ENCODE results near the gene BAIAP2.

Gene BAIAP2

DNA sequence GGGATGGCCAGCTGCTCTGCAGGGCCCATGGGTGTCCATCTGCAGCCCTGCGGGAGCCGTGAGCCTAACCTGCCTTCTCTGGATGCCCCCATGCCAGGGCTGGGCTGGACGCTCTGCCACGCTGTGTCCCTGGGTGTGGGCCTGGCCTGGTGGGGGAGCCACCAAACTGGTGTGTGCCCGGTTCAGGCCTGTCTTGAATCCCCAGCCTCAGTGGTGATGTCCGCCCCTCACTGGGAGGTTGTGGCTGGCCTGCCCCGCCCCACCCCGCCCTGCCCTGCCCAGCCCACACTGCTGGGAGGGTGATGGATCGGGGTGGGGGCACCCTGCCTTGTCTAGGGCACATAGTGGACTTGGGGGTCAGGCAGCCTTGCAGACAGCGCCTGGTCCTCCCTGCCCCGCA is 80.3 kb downstream of the BAIAP2 start:
- ATAC-seq = no peak
- TF ChIP-seq, protein P1, sequence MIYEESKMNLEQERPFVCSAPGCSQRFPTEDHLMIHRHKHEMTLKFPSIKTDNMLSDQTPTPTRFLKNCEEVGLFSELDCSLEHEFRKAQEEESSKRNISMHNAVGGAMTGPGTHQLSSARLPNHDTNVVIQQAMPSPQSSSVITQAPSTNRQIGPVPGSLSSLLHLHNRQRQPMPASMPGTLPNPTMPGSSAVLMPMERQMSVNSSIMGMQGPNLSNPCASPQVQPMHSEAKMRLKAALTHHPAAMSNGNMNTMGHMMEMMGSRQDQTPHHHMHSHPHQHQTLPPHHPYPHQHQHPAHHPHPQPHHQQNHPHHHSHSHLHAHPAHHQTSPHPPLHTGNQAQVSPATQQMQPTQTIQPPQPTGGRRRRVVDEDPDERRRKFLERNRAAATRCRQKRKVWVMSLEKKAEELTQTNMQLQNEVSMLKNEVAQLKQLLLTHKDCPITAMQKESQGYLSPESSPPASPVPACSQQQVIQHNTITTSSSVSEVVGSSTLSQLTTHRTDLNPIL (CRISPR knock-in tag; IDR thresholded peaks at IDR 0.05; ENCODE audit: low read depth) = no peak
- TF ChIP-seq, protein P2, sequence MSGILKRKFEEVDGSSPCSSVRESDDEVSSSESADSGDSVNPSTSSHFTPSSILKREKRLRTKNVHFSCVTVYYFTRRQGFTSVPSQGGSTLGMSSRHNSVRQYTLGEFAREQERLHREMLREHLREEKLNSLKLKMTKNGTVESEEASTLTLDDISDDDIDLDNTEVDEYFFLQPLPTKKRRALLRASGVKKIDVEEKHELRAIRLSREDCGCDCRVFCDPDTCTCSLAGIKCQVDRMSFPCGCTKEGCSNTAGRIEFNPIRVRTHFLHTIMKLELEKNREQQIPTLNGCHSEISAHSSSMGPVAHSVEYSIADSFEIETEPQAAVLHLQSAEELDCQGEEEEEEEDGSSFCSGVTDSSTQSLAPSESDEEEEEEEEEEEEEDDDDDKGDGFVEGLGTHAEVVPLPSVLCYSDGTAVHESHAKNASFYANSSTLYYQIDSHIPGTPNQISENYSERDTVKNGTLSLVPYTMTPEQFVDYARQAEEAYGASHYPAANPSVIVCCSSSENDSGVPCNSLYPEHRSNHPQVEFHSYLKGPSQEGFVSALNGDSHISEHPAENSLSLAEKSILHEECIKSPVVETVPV (CRISPR knock-in tag; IDR thresholded peaks at IDR 0.05) = no peak

DNA sequence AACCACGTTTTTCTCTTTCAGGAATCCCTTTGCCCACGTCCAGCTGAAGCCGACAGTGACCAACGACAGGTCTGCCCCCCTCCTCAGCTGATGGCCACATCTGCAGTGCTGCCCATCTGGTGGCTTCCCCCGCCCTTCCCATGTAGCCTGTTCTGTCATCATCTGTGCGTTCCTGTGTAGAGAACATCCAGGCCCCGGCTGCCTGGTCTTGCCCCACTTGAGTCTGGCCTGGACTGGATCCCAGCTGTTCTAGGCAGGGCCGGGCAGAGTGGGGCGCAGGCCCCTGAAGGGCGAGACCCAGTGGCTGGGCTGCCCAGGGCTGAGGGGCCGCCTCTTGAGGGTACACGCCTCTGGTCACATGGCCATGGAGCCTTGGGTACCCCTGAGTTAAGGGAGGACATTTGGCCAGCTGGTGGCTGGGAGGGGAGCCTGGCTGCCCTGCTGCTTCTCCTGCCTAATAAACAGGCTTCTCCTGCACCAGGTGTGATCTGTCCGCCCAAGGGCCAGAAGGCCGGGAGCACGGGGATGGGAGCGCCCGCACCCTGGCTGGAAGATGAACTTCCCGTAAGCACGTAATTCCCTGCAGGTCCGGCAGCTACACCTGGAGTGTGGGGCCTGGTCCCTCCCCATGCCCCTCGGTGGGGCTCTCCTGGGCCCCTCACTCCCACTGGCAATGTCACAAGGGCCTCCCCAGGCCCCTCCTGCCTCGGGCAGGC is 81.0 kb downstream of the BAIAP2 start:
- peak; percentile 73; the same call in 1 of the 2 replicates for TF ChIP-seq TCF4 (CRISPR knock-in tag; IDR thresholded peaks at IDR 0.05; ENCODE audit: borderline replicate concordance)
- no peak for TF ChIP-seq ISL1 (CRISPR knock-in tag; IDR thresholded peaks at IDR 0.05)
- peak; percentile 20; the same call in 1 of the 2 replicates for TF ChIP-seq ZNF70 (CRISPR knock-in tag; IDR thresholded peaks at IDR 0.05)
- TF ChIP-seq, protein P3, sequence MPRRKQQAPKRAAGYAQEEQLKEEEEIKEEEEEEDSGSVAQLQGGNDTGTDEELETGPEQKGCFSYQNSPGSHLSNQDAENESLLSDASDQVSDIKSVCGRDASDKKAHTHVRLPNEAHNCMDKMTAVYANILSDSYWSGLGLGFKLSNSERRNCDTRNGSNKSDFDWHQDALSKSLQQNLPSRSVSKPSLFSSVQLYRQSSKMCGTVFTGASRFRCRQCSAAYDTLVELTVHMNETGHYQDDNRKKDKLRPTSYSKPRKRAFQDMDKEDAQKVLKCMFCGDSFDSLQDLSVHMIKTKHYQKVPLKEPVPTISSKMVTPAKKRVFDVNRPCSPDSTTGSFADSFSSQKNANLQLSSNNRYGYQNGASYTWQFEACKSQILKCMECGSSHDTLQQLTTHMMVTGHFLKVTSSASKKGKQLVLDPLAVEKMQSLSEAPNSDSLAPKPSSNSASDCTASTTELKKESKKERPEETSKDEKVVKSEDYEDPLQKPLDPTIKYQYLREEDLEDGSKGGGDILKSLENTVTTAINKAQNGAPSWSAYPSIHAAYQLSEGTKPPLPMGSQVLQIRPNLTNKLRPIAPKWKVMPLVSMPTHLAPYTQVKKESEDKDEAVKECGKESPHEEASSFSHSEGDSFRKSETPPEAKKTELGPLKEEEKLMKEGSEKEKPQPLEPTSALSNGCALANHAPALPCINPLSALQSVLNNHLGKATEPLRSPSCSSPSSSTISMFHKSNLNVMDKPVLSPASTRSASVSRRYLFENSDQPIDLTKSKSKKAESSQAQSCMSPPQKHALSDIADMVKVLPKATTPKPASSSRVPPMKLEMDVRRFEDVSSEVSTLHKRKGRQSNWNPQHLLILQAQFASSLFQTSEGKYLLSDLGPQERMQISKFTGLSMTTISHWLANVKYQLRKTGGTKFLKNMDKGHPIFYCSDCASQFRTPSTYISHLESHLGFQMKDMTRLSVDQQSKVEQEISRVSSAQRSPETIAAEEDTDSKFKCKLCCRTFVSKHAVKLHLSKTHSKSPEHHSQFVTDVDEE (CRISPR knock-in tag; IDR thresholded peaks at IDR 0.05) = 0 out of 2 replicates have a peak, but pooled peaks have one; percentile 25
- peak; percentile 7; the same call in 1 of the 3 replicates for ATAC-seq

DNA sequence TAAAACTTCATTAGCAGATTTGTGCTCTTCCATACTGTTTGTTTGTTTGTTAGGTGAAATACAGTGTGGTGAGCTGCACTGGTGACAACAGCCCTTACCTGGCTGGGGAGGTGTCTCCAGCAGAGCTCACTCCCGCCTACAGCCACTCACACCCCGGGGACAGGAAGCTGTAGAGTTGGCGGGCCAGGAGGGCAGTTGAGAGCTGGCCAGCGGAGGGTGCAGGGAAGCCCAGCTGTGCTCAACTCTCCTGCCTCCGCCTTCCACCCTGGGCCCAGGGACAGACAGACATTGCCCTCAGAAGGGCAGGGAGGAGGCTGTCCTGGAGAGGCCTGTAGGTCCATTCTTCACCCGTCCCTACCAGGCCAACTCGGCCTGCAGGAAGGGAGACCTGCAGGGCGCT is 81.8 kb downstream of the BAIAP2 start:
- no peak for ATAC-seq
- TF ChIP-seq BACH2 (CRISPR knock-in tag; IDR thresholded peaks at IDR 0.05; ENCODE audit: borderline replicate concordance) = no peak
- TF ChIP-seq TOX (CRISPR knock-in tag; IDR thresholded peaks at IDR 0.05; ENCODE audit: borderline replicate concordance) = no peak
- TF ChIP-seq ZNF70 (CRISPR knock-in tag; IDR thresholded peaks at IDR 0.05) = no peak
- TF ChIP-seq ARNTL (CRISPR knock-in tag; IDR thresholded peaks at IDR 0.05; ENCODE audit: borderline replicate concordance, low read depth) = no peak
- TF ChIP-seq ZNF8 (CRISPR knock-in tag; IDR thresholded peaks at IDR 0.05) = no peak
- TF ChIP-seq ZFP30 (CRISPR knock-in tag; IDR thresholded peaks at IDR 0.05) = no peak
- TF ChIP-seq, protein P4, sequence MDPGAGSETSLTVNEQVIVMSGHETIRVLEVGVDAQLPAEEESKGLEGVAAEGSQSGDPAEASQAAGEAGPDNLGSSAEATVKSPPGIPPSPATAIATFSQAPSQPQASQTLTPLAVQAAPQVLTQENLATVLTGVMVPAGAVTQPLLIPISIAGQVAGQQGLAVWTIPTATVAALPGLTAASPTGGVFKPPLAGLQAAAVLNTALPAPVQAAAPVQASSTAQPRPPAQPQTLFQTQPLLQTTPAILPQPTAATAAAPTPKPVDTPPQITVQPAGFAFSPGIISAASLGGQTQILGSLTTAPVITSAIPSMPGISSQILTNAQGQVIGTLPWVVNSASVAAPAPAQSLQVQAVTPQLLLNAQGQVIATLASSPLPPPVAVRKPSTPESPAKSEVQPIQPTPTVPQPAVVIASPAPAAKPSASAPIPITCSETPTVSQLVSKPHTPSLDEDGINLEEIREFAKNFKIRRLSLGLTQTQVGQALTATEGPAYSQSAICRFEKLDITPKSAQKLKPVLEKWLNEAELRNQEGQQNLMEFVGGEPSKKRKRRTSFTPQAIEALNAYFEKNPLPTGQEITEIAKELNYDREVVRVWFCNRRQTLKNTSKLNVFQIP (CRISPR knock-in tag; IDR thresholded peaks at IDR 0.05; ENCODE audit: borderline replicate concordance, low read depth) = no peak
- no peak for TF ChIP-seq ESRRG (CRISPR knock-in tag; IDR thresholded peaks at IDR 0.05)
- TF ChIP-seq RARB (CRISPR knock-in tag; IDR thresholded peaks at IDR 0.05) = no peak
- TF ChIP-seq, protein P1 (CRISPR knock-in tag; IDR thresholded peaks at IDR 0.05; ENCODE audit: low read depth) = no peak
- TF ChIP-seq TCF4 (CRISPR knock-in tag; IDR thresholded peaks at IDR 0.05; ENCODE audit: borderline replicate concordance) = no peak
- no peak for TF ChIP-seq PPARA (CRISPR knock-in tag; IDR thresholded peaks at IDR 0.05; ENCODE audit: borderline replicate concordance)
- TF ChIP-seq, protein P2 (CRISPR knock-in tag; IDR thresholded peaks at IDR 0.05) = no peak
- TF ChIP-seq ZC3H10 (CRISPR knock-in tag; IDR thresholded peaks at IDR 0.05) = no peak
- TF ChIP-seq, protein P5, sequence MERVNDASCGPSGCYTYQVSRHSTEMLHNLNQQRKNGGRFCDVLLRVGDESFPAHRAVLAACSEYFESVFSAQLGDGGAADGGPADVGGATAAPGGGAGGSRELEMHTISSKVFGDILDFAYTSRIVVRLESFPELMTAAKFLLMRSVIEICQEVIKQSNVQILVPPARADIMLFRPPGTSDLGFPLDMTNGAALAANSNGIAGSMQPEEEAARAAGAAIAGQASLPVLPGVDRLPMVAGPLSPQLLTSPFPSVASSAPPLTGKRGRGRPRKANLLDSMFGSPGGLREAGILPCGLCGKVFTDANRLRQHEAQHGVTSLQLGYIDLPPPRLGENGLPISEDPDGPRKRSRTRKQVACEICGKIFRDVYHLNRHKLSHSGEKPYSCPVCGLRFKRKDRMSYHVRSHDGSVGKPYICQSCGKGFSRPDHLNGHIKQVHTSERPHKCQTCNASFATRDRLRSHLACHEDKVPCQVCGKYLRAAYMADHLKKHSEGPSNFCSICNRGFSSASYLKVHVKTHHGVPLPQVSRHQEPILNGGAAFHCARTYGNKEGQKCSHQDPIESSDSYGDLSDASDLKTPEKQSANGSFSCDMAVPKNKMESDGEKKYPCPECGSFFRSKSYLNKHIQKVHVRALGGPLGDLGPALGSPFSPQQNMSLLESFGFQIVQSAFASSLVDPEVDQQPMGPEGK (CRISPR knock-in tag; IDR thresholded peaks at IDR 0.05; ENCODE audit: borderline replicate concordance) = no peak
- TF ChIP-seq ZNF565 (CRISPR knock-in tag; conservative IDR thresholded peaks at IDR 0.05; ENCODE audit: low read depth) = no peak
- no peak for TF ChIP-seq SNAI2 (CRISPR knock-in tag; IDR thresholded peaks at IDR 0.05)
- TF ChIP-seq, protein P3 (CRISPR knock-in tag; IDR thresholded peaks at IDR 0.05) = no peak
